Measurements from ENCODE around the gene PARD3B. TPM values are rescaled to one million over a fixed set of nuclear protein-coding genes. Genes with fewer than 3 reads are reported as not detected.
A peak's percentile ranks its signal among the peaks of the same experiment; 100 is the strongest.

PARD3B gene
- total and polyA plus RNA-seq, 5 donors = 3.0 to 18.6 (median 15.6) TPM

DNA sequence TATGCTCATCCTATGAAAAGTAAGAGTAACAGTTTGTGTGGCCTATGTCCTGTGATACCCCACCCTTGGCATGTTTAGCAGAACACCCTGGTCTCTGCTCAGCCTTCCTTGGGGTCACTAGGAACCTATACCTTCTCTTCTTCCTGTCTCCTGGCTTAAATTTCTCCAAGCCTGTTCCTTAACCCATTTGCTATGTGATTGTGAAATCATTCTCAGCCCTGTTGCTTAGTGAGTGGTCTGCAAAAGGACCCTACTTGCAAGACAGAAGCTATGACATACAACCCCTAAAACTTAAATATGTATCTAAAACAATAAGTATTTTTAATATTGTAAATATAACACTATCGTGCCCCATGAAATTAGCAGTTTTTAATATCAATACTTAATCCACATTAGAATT, 524.7 kb downstream of the PARD3B start:
- Histone ChIP-seq H3K27me3 (ENCODE audit: control insufficient read depth, insufficient read depth) (no peaks in the 10 kb centered on the region), H3K9me3 (ENCODE audit: control insufficient read depth, low read length) (no peaks in the 10 kb centered on the region), H3K27ac (ENCODE audit: low read length) (no peak overlapping the region), H3K4me1 (ENCODE audit: control insufficient read depth, insufficient read depth, low read length) (no peaks in the 10 kb centered on the region), H3K4me3 (ENCODE audit: low read length) (no peak overlapping the region)
- DNase-seq = no peak
- intact Hi-C loops (cut with DNase I) = no loop called here
- ATAC-seq = no peak
- WGBS = 93% methylated on average over 1 of the region's 1 CpG

DNA sequence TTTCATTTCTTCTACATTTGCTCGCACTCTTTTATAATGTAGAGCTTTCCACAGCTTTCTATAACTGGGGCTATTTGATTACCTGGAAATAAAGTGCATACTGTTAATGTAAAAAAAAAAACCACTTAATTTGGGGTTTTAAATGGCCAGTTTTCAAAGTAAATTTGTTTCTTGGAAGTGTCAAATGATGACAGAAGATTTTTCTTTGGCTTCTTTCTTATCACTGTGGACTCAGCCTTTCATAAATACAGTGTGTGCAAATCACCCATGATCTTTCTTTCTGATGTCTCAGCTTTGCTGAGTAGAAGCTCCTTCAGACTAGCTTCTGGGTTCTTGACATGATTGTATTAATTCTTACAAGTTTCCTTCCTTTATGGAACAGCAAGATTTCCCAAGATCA, 525.6 kb downstream of the PARD3B start:
- ATAC-seq = no peak
- Histone ChIP-seq H3K27me3 (ENCODE audit: control insufficient read depth, insufficient read depth) (no peaks in the 10 kb centered on the region), H3K4me1 (ENCODE audit: control insufficient read depth, insufficient read depth, low read length) (no peaks in the 10 kb centered on the region), H3K9me3 (ENCODE audit: control insufficient read depth, low read length) (no peaks in the 10 kb centered on the region), H3K4me3 (ENCODE audit: low read length) (no peak overlapping the region), H3K27ac (ENCODE audit: low read length) (no peak overlapping the region)
- 99% methylated on average over 1 of the region's 1 CpG for WGBS
- no peak for DNase-seq
- intact Hi-C loops (cut with DNase I) = no loop called here

DNA sequence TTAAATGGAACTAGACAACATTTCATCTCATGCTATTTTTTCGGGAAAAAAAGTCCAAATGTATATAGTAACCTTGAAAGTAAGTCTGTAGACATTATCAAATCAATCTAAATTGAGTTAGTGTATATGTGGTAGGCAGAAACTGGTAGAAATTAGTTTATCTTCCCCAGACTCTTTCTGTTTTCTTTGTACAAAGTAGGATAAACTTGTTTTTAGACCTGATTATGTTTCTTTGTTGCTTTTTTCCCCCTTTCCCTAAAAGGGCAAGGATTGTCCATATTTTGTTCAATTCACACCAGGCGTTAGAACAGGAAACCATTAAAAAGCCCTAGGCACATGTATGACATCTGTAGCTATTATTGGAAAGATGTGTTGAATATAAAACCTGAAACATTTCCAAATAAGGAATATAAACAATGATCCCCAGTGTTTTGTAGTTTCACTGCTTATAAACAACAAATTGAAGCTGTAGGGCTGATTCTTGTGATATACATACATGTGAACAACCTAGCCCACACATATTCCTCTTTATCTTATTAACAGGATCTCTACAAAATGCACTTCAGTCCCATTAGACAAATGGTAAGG, 528.3 kb downstream of the PARD3B start:
- H3K4me1 ChIP-seq (ENCODE audit: control insufficient read depth, insufficient read depth, low read length) = no peaks in the 10 kb centered on the region
- intact Hi-C loops (cut with DNase I) = no loop called here
- no peaks in the 10 kb centered on the region for H3K9me3 ChIP-seq (ENCODE audit: control insufficient read depth, low read length)
- DNase-seq (no peak), ATAC-seq (no peak)
- H3K27me3 ChIP-seq (ENCODE audit: control insufficient read depth, insufficient read depth) = no peaks in the 10 kb centered on the region
- WGBS = 79% methylated on average over 2 of the region's 2 CpGs
- no peak overlapping the region for H3K27ac ChIP-seq (ENCODE audit: low read length)
- H3K4me3 ChIP-seq (ENCODE audit: low read length) = no peak overlapping the region

DNA sequence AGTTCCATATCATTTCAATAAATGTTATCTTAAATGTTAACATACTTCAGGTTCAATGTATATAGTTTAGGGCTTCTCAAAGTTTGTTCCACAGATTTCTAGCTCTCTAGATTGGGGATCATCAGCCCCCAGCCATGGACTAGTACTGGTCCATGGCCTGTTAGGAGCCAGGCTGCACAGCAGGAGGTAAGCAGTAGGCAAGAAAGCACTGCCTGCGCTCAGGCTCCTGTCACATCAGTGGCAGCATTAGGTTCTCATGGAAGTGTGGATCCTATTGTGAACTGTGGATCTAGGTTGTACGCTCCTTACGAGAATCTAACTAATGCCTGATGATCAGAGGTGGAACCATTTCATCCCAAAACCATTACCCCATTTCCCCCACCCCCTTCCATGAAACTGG, 531.1 kb downstream of the PARD3B start:
- Histone ChIP-seq H3K27ac (ENCODE audit: low read length) (no peak overlapping the region), H3K4me1 (ENCODE audit: control insufficient read depth, insufficient read depth, low read length) (no peaks in the 10 kb centered on the region), H3K27me3 (ENCODE audit: control insufficient read depth, insufficient read depth) (no peaks in the 10 kb centered on the region), H3K9me3 (ENCODE audit: control insufficient read depth, low read length) (no peaks in the 10 kb centered on the region), H3K4me3 (ENCODE audit: low read length) (no peak overlapping the region)
- intact Hi-C loops (cut with DNase I) = no loop called here
- over 99% methylated on average over 3 of the region's 3 CpGs for WGBS
- ATAC-seq = no peak
- no peak for DNase-seq

DNA sequence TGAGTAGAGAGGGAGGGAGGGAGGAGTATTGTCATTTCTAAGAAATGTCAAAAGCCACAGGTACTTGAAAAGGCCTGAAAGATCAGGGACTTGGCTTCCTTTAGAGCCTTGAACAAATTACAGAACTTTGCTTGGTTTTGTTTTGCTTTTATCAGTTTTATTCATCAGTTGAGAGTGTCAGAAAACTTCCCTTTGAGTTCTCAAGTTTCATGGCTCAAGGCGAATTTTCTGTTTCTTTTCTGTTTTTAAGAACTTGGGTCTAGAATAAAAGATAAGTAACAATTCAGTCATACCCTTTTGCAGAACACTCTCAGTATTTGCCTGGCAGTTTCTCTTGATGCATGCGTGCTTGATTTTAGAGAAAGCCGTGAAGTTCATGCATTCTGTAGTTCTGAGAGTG, 531.9 kb downstream of the PARD3B start:
- intact Hi-C loops (cut with DNase I) = no loop called here
- H3K4me1 ChIP-seq (ENCODE audit: control insufficient read depth, insufficient read depth, low read length) = no peaks in the 10 kb centered on the region
- 76% methylated on average over 3 of the region's 3 CpGs for WGBS
- H3K27ac ChIP-seq (ENCODE audit: low read length) = no peak overlapping the region
- ATAC-seq = no peak
- H3K9me3 ChIP-seq (ENCODE audit: control insufficient read depth, low read length) = no peaks in the 10 kb centered on the region
- no peaks in the 10 kb centered on the region for H3K27me3 ChIP-seq (ENCODE audit: control insufficient read depth, insufficient read depth)
- no peak for DNase-seq
- no peak overlapping the region for H3K4me3 ChIP-seq (ENCODE audit: low read length)

DNA sequence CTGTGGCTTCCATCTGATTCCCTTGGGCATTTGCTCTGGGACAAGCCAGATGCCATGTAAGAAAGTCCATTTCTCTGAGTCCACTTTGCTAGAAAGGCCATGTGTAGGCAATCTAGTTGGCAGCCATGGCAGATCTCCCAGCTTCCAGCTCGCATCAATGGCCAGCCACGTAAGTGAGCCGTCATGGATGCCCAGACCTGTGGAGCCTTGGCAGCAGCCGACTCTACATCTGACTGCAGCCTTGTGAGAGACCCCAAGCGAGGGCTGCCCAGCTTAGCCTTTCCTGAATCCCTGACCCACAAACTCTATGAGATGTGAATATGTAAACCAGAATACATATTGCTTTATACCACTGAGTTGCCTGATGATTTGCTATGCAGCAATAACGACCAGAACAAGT, 533.5 kb downstream of the PARD3B start:
- no peaks in the 10 kb centered on the region for H3K4me1 ChIP-seq (ENCODE audit: control insufficient read depth, insufficient read depth, low read length)
- intact Hi-C loops (cut with DNase I) = no loop called here
- 94% methylated on average over 6 of the region's 6 CpGs for WGBS
- DNase-seq (peak in 1 of 3 donors; percentile 30), ATAC-seq (no peak)
- H3K4me3 ChIP-seq (ENCODE audit: low read length) = no peak overlapping the region
- H3K9me3 ChIP-seq (ENCODE audit: control insufficient read depth, low read length) = no peaks in the 10 kb centered on the region
- no peak overlapping the region for H3K27ac ChIP-seq (ENCODE audit: low read length)
- no peaks in the 10 kb centered on the region for H3K27me3 ChIP-seq (ENCODE audit: control insufficient read depth, insufficient read depth)

DNA sequence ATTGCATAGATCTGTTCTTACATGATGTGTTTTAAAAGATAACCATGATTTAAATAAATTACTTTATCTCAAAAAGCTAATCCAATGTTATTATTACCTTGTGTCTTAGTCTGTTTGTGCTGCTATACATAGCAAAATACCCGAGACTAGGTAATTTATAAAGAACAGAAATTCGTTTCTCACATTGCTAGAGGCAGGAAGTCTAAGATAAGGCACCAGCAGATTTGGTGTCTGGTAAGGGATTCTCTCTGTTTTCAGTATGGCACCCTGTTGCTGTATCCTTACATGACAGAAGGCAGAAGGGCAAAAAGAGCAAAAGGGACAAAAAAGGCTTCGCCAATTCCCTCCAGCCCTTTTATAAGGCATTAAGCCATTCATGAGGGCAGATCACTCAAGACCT, 533.9 kb downstream of the PARD3B start:
- no peaks in the 10 kb centered on the region for H3K27me3 ChIP-seq (ENCODE audit: control insufficient read depth, insufficient read depth)
- H3K27ac ChIP-seq (ENCODE audit: low read length) = no peak overlapping the region
- DNase-seq (no peak), ATAC-seq (no peak)
- no peaks in the 10 kb centered on the region for H3K9me3 ChIP-seq (ENCODE audit: control insufficient read depth, low read length)
- intact Hi-C loops (cut with DNase I) = no loop called here
- H3K4me3 ChIP-seq (ENCODE audit: low read length) = no peak overlapping the region
- WGBS = 86% methylated on average over 3 of the region's 3 CpGs
- H3K4me1 ChIP-seq (ENCODE audit: control insufficient read depth, insufficient read depth, low read length) = no peaks in the 10 kb centered on the region

DNA sequence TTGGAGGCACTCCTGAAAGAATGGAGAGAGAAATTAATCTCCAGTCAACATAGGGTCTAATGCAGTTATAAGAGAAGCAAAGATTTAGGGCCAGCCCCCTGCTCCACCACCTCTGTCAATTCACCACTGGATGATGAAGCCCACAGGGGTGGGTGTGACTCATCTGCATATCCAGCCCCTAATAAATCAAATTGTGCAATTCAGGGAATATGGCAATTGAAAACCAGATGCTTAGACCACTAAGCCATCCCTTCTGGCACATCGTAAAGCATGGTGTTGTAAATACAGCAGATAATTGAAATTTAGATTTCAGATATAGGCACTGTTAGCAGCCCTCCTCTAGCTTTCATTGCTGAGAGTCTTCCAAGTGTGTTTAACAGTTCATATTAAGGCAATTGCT, 541.4 kb downstream of the PARD3B start:
- ATAC-seq = no peak
- H3K4me1 ChIP-seq (ENCODE audit: control insufficient read depth, insufficient read depth, low read length) = no peaks in the 10 kb centered on the region
- DNase-seq = no peak
- H3K9me3 ChIP-seq (ENCODE audit: control insufficient read depth, low read length) = no peaks in the 10 kb centered on the region
- WGBS = 99% methylated on average over 1 of the region's 1 CpG
- no peak overlapping the region for H3K4me3 ChIP-seq (ENCODE audit: low read length)
- H3K27me3 ChIP-seq (ENCODE audit: control insufficient read depth, insufficient read depth) = no peaks in the 10 kb centered on the region
- intact Hi-C loops (cut with DNase I) = no loop called here
- no peak overlapping the region for H3K27ac ChIP-seq (ENCODE audit: low read length)

DNA sequence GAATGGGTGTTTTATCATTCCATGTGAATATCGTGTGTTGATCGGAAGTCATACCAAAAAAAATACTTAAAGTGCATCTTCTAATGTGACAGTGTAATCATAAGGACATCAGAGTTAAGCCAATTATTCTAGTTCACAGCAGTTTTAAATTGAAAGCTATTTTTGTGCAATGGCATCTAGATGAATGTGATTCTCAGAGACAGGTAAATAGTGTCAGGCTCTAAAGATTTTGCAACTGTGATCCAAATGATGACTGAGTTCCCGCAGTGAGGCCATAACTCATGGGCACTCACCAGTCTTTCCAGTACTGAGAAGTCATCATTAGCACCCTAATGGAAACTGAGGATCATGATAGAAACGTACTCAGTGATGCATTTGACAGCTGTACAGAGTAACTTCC, 542.6 kb downstream of the PARD3B start:
- no peaks in the 10 kb centered on the region for H3K27me3 ChIP-seq (ENCODE audit: control insufficient read depth, insufficient read depth)
- no peak overlapping the region for H3K27ac ChIP-seq (ENCODE audit: low read length)
- H3K4me3 ChIP-seq (ENCODE audit: low read length) = no peak overlapping the region
- intact Hi-C loops (cut with DNase I) = no loop called here
- WGBS = 83% methylated on average over 4 of the region's 4 CpGs
- no peaks in the 10 kb centered on the region for H3K9me3 ChIP-seq (ENCODE audit: control insufficient read depth, low read length)
- no peaks in the 10 kb centered on the region for H3K4me1 ChIP-seq (ENCODE audit: control insufficient read depth, insufficient read depth, low read length)
- ATAC-seq (no peak), DNase-seq (no peak)

DNA sequence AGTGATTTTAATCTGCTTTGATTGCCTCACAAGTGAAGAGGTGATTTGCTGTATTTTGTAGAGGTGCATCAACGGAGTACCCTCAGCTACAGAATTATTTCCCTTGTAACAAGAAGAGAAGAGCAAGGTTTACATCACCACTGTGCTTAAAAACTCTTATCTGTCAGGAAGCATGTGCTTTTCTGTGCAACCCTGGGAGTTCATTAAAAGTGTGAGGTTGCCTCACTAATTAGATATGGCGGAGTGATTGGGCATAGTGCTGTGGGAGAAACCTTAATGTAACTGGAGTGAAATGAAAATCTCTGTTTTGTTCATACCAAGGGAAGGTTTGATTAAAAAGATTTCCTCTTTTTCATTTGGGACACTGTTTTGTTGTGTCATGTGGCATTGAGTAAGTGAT, 544.7 kb downstream of the PARD3B start:
- Histone ChIP-seq H3K9me3 (ENCODE audit: control insufficient read depth, low read length) (no peaks in the 10 kb centered on the region), H3K4me1 (ENCODE audit: control insufficient read depth, insufficient read depth, low read length) (no peaks in the 10 kb centered on the region), H3K27ac (ENCODE audit: low read length) (no peak overlapping the region), H3K27me3 (ENCODE audit: control insufficient read depth, insufficient read depth) (no peaks in the 10 kb centered on the region), H3K4me3 (ENCODE audit: low read length) (no peak overlapping the region)
- ATAC-seq (no peak), DNase-seq (no peak)
- intact Hi-C loops (cut with DNase I) = no loop called here
- 60% methylated on average over 2 of the region's 2 CpGs for WGBS

DNA sequence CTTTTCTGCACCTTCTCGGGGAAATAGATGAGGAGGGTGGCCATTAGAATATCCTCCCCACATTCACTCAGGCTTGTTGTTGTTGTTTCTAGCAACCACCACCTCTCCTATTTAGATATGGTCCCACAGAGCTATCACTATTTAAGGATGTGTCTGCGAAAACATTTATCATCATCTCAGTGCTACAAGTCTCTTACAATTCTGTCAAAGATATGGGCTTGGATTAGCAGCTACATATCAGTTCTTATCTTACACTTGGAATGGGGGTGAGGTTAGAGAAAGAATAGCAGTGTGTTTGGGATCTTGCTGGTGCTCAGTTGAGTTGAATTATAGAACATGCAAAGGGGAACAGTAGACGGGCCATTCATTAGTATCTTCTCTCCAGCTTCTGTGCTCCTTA, 546.1 kb downstream of the PARD3B start:
- Histone ChIP-seq H3K4me1 (ENCODE audit: control insufficient read depth, insufficient read depth, low read length) (no peaks in the 10 kb centered on the region), H3K27me3 (ENCODE audit: control insufficient read depth, insufficient read depth) (no peaks in the 10 kb centered on the region), H3K9me3 (ENCODE audit: control insufficient read depth, low read length) (no peaks in the 10 kb centered on the region), H3K4me3 (ENCODE audit: low read length) (no peak overlapping the region), H3K27ac (ENCODE audit: low read length) (no peak overlapping the region)
- intact Hi-C loops (cut with DNase I) = no loop called here
- no peak for DNase-seq
- no peak for ATAC-seq
- WGBS = 64% methylated on average over 3 of the region's 3 CpGs

DNA sequence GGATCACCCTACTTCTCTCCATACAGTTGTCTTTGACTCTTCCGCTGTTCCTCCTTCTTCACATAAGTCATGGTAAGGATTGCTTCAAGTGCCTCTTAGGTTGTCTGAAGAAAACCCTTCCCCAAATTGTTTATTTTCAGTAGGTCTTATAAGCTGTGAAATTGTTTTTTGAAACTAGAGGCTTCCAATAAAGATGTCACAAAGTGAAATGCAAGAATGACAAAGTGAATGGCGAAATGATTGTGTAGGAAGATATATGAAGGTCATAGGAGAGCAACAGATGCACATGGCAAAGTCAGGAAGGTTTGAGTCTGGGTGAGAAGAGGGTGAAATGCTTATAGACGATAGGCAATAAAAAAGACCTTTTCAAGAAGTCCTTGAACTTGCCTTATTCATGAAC, 548.8 kb downstream of the PARD3B start:
- no peaks in the 10 kb centered on the region for H3K27me3 ChIP-seq (ENCODE audit: control insufficient read depth, insufficient read depth)
- peaks cover 2% of the 10 kb centered on the region for H3K4me1 ChIP-seq (ENCODE audit: control insufficient read depth, insufficient read depth, low read length)
- intact Hi-C loops (cut with DNase I) = no loop called here
- no peak overlapping the region for H3K27ac ChIP-seq (ENCODE audit: low read length)
- WGBS = 99% methylated on average over 3 of the region's 3 CpGs
- no peak overlapping the region for H3K4me3 ChIP-seq (ENCODE audit: low read length)
- DNase-seq (no peak), ATAC-seq (no peak)
- H3K9me3 ChIP-seq (ENCODE audit: control insufficient read depth, low read length) = no peaks in the 10 kb centered on the region

Data from right cardiac atrium (tissue), 5 donors.